Measurements from ENCODE around the gene CYP2S1. TPM values are rescaled to one million over a fixed set of nuclear protein-coding genes. Genes with fewer than 3 reads are reported as not detected.
"Not testable (repeated sequence)": the region's sequence is repeated elsewhere in the genome, so short reads cannot be mapped to it uniquely, and the experiment has no call there.

Gene CYP2S1
- total RNA-seq, 2 donors from 2014 or later: 1.1 to 4.2 TPM

DNA sequence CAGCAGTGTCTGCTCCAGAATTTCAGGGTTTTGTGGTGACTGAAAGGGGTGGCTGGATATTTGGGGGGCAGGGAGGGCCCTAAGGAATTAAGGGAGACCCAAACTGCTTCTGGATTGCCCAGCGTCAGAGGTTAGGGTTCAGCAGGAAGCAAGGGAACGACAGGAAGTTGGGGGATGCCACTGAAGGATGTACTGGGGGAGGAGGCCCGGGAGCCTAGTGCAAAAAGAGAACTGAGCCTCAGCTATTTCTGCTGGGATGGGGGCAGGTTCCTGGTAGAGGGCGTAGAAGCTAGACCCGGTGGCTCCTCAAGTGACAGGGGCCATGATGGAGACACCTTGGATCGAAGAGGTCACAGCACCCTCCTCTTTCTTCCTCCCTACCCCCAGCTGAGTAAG, 1.1 kb downstream of the CYP2S1 start:
- Histone ChIP-seq H3K36me3 (no peaks in the 10 kb centered on the region), H3K27me3 (replicated peaks; ENCODE audit: insufficient read depth) (no peaks in the 10 kb centered on the region), H3K9me3 (no peaks in the 10 kb centered on the region), H3K4me3 (no peak overlapping the region), H3K27ac (no peak overlapping the region), H3K4me1 (replicated peaks) (no peaks in the 10 kb centered on the region)
- intact Hi-C loops (cut with DNase I): no loop called here
- DNase-seq (ENCODE audit: low spot score): no peak
- WGBS: 49% methylated on average over 4 of the region's 6 CpGs
- TF ChIP-seq, protein P1, sequence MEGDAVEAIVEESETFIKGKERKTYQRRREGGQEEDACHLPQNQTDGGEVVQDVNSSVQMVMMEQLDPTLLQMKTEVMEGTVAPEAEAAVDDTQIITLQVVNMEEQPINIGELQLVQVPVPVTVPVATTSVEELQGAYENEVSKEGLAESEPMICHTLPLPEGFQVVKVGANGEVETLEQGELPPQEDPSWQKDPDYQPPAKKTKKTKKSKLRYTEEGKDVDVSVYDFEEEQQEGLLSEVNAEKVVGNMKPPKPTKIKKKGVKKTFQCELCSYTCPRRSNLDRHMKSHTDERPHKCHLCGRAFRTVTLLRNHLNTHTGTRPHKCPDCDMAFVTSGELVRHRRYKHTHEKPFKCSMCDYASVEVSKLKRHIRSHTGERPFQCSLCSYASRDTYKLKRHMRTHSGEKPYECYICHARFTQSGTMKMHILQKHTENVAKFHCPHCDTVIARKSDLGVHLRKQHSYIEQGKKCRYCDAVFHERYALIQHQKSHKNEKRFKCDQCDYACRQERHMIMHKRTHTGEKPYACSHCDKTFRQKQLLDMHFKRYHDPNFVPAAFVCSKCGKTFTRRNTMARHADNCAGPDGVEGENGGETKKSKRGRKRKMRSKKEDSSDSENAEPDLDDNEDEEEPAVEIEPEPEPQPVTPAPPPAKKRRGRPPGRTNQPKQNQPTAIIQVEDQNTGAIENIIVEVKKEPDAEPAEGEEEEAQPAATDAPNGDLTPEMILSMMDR (IDR thresholded peaks at IDR 0.05): no peak

DNA sequence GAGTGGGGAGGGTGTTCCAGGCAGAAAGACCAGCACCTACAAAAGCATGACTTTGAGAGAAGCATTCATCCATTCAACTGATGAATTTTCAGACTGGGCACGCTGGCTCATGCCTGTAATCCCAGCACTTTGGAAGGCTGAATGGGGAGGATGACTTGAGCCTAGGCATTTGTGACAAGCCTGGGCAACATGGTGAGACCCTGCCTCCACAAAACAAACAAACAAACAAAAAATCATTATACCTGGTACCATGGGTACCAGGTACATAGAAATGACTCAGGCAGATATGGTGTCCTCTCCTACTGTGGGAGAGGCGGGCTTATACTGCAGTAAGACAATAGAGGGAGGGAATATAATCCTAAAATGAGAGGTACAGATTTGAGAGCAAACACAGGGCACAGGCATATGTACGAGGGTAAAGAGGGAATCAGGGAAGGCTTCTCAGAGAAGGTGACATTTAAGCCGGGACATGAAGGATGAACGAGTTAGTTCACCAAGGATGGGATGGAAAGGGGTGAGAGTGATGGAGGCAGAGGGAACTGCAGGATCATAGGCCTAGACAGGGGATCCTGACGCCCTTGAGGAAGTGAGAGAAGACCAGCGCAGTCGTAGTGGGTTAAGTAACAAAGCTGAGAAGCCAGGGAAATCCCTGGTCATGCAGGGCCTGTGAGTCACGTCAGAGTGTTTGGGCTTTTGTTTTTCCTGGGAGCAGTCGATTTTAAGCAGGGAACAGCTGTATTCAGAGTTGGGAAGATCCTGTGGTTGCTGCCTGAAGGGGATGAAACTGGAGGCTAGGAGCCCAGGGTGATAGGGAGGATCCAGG, 2.9 kb downstream of the CYP2S1 start:
- no peak for DNase-seq (ENCODE audit: low spot score)
- WGBS: 71% methylated on average over 10 of the region's 10 CpGs
- Histone ChIP-seq H3K4me1 (replicated peaks) (no peaks in the 10 kb centered on the region), H3K36me3 (no peaks in the 10 kb centered on the region), H3K27ac (no peak overlapping the region), H3K27me3 (replicated peaks; ENCODE audit: insufficient read depth) (no peaks in the 10 kb centered on the region), H3K4me3 (no peak overlapping the region), H3K9me3 (no peaks in the 10 kb centered on the region)
- intact Hi-C loops (cut with DNase I): no loop called here
- no peak for TF ChIP-seq POLR2A (IDR thresholded peaks at IDR 0.05)

DNA sequence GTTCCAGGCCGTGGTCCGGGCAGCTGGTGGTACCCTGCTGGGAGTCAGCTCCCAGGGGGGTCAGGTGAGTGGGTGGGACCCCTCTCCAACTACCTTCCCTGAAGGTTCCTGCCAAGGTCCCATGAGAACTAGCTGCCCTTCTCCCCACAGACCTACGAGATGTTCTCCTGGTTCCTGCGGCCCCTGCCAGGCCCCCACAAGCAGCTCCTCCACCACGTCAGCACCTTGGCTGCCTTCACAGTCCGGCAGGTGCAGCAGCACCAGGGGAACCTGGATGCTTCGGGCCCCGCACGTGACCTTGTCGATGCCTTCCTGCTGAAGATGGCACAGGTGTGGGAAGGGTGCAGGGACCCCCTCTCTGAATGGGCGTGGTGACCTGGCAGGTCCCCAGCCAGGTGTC, 5.5 kb downstream of the CYP2S1 start:
- no peak overlapping the region for H3K4me3 ChIP-seq
- H3K27ac ChIP-seq: no peak overlapping the region
- no peaks in the 10 kb centered on the region for H3K9me3 ChIP-seq
- no peaks in the 10 kb centered on the region for H3K4me1 ChIP-seq (replicated peaks)
- 85% methylated on average over 11 of the region's 11 CpGs for WGBS
- intact Hi-C loops (cut with DNase I): no loop called here
- H3K27me3 ChIP-seq (replicated peaks; ENCODE audit: insufficient read depth): no peaks in the 10 kb centered on the region
- no peaks in the 10 kb centered on the region for H3K36me3 ChIP-seq
- no peak for TF ChIP-seq POLR2AphosphoS5 (IDR thresholded peaks at IDR 0.05)
- TF ChIP-seq POLR2A (IDR thresholded peaks at IDR 0.05): no peak
- TF ChIP-seq, protein P1 (IDR thresholded peaks at IDR 0.05): no peak
- no peak for DNase-seq (ENCODE audit: low spot score)

DNA sequence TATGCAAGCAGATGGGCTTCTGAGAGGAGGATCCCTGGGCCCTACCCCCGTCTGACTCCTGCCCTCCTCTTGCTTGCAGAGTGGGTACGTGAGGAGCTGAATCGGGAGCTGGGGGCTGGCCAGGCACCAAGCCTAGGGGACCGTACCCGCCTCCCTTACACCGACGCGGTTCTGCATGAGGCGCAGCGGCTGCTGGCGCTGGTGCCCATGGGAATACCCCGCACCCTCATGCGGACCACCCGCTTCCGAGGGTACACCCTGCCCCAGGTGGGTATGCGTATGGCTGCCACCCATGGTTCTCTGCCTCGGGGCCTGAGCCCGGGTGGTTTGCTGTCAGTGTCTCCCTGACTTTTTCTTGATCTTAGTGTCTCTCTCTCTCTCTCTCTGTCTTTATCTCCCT, 10.4 kb downstream of the CYP2S1 start:
- Histone ChIP-seq H3K27me3 (replicated peaks; ENCODE audit: insufficient read depth) (no peaks in the 10 kb centered on the region), H3K9me3 (no peaks in the 10 kb centered on the region), H3K4me3 (no peak overlapping the region), H3K36me3 (no peaks in the 10 kb centered on the region), H3K27ac (no peak overlapping the region), H3K4me1 (replicated peaks) (no peaks in the 10 kb centered on the region)
- intact Hi-C loops (cut with DNase I): no loop called here
- TF ChIP-seq POLR2A (IDR thresholded peaks at IDR 0.05): no peak
- TF ChIP-seq, protein P1 (IDR thresholded peaks at IDR 0.05): no peak
- TF ChIP-seq POLR2AphosphoS5 (IDR thresholded peaks at IDR 0.05): no peak
- no peak for DNase-seq (ENCODE audit: low spot score)
- 92% methylated on average over 18 of the region's 18 CpGs for WGBS

- peak; percentile 73 for DNase-seq (ENCODE audit: low spot score)
- 46% methylated on average over 7 of the region's 7 CpGs for WGBS
Measured at GRCh38 chr19:41204338-41204737, 11.3 kb downstream of the CYP2S1 start.

More at GRCh38 chr19:41204338-41204737, 11.3 kb downstream of the CYP2S1 start:
- not testable (repeated sequence) for H3K9me3 ChIP-seq; H3K27me3 ChIP-seq (replicated peaks; ENCODE audit: insufficient read depth); H3K4me3 ChIP-seq; H3K27ac ChIP-seq; H3K36me3 ChIP-seq; H3K4me1 ChIP-seq (replicated peaks)
- intact Hi-C loops (cut with DNase I): loop anchor here (2.0 kb wide), 2 partner anchors 56 to 104 kb away; no protein-coding TSS in a partner anchor
- peak; percentile 84 for TF ChIP-seq POLR2AphosphoS5 (IDR thresholded peaks at IDR 0.05)
- TF ChIP-seq, protein P1 (IDR thresholded peaks at IDR 0.05): peak; percentile 47 to 92 (median 84)

Measured in prostate gland (tissue), 2 donors.